ENCODE measurements around the gene CLIP1.
A peak's percentile ranks its signal among the peaks of the same experiment; 100 is the strongest.

The CLIP1 gene

DNA sequence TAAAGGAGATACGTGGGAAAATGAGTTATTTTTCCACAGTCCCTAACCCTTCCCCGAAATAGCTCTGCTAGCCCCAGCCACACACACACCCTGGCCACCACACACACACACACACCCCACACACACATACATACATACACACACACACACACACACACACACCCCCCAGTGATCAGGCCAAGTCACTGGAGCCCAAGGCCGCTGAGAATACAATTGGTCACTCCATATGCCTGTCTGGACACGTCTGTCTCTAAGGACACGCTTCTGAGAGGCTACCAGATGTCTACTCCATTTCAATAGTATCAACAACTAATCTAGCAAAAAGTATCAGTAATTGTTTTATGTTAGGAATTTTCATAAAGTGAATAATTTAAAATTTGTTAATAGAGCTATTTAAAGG is 183.6 kb downstream of the CLIP1 start:
- DNase-seq: no peak

- no peak for DNase-seq
Observed at GRCh38 chr12:122235741-122236140, 186.7 kb downstream of the CLIP1 start.

GRCh38 chr12:122232691-122233090 is 189.8 kb downstream of the CLIP1 start:
- no peak for DNase-seq

- no peak for DNase-seq
Observed at GRCh38 chr12:122230798-122231197, 191.7 kb downstream of the CLIP1 start.

DNA sequence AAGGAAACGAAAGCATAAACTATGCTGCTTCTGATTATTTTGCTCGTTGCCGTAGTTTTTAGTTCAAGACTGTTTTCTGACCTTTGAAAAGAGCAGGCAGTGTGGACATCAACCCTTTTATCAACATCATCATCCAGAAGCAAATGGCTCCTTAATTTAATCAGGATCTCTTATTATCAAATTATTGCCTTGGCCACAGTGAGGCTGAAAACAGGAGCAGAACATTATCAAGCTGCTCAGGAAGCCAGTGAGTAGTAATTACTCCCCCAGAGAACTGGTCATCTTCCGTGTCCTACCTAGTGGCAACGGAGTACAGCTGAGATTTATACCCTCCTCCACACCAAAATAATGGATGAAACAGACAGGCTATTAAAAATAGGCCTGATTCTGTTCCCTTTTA is 194.4 kb downstream of the CLIP1 start:
- no peak for DNase-seq

DNA sequence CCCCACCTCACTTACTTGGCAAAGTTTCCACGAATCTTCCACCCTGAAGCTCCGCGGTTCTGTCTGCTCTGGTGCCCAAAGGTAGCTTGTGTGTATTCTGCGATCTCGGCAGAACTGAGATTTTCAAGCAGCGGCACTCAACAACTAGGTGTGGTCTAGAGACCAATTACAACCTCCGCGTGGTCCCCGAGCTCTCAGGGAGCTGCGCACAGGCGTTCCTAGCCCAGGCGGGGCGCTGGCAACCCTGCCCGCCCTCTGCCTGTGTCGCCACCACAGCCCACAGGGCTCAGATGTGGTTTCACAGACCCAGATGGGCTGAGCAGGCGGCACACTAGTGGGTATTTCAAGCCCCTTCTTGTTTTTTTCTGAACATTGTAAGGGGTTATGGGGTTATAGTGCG is 195.1 kb downstream of the CLIP1 start:
- peak; percentile 58 for DNase-seq

- no peak for DNase-seq
Observed at GRCh38 chr12:122226366-122227125, 195.9 kb downstream of the CLIP1 start.

DNA sequence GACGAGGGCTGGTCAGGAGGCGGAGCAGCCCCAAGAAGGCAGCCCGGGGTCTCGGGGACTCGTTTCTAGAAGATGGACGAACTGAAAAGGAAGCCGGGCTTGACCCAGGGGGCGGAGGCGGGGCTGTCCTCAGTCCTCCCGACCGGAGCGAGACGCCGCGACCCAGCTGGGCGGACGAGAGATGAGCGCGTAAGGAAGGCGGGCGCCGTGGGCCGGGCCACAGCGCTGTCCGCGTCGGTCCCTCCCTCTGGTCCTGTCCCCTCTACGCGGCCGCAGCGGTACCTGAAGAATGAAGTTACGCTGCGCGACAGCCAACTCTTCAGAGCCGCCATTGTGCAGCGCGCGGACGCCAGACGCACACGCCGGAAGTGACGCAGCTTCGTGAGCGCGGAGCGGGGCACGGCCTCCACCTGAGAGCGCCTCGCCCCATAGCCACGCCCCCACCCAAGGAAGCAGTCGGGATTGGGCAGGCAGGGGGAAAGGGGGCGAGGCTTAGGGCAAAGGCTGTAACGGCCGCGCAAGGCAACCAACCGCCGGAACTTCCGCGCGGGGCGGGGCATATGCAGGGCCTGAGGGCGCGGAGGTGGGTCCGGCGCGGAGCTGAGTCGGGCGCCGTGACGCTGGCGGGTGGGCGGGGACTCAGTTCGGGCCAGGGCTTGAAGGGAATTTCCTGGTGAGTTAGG is 196.6 kb downstream of the CLIP1 start, which contains the start of gene DIABLO:
Gene DIABLO (minus strand): TSS at position 370 of the 683 bp plus-strand sequence. CDS start 38 bp downstream, at position 332.
- DNase-seq: peak; percentile 99
